Adrenal gland (tissue), 12 donors: ENCODE measurements around the gene IFT81. TPM values are rescaled to one million over a fixed set of nuclear protein-coding genes. Genes with fewer than 3 reads are reported as not detected.

Source experiments
- DNase-seq, 7 donors: peaks; one replicate each; pipeline ENCODE4 v3.0.0-alpha.2; 2019 to 2020
- H3K27ac ChIP-seq, 5 donors: fragments of 200-600 bp; sonication (generic) in 4 of 5; 1 replicate in 3 of 5; 2 replicates in 2 of 5; pipeline versions ENCODE4 v1.5.1 to v1.8.0; 2016 to 2020; ENCODE audit warnings: mild to moderate bottlenecking in 1 of 5
- H3K27me3 ChIP-seq: fragments of 200-600 bp; 2 replicates; pipeline ENCODE4 v1.8.0; 2021
- H3K36me3 ChIP-seq, 2 donors: fragments of 200-600 bp; replicated peaks in 1 of 2; 1 replicate in 1 of 2; 2 replicates in 1 of 2; pipeline versions ENCODE4 v1.5.1 to v1.8.0; 2018 to 2022
- H3K4me1 ChIP-seq, 2 donors: fragments of 200-600 bp; replicated peaks in 1 of 2; 1 replicate in 1 of 2; 2 replicates in 1 of 2; pipeline versions ENCODE4 v1.5.1 to v1.8.0; 2018 to 2021
- H3K4me3 ChIP-seq, 4 donors: fragments of 200-600 bp; sonication (generic) in 3 of 4; one replicate each; pipeline ENCODE4 v1.5.1; 2016 to 2018
- H3K9me3 ChIP-seq, 3 donors: fragments of 200-600 bp; sonication (generic) in 1 of 3; replicated peaks in 1 of 3; 1 replicate in 2 of 3; 2 replicates in 1 of 3; pipeline versions ENCODE4 v1.5.1 to v1.8.0; 2016 to 2021
- CTCF ChIP-seq, 6 experiments: fragments of 450-650 bp in 4 of 6; fragments of 200-600 bp in 2 of 6; sonication (generic) in 1 of 6; IDR thresholded peaks; 1 replicate in 5 of 6; 2 replicates in 1 of 6; pipeline versions ENCODE4 v1.5.1 to v1.8.0; 2016 to 2021; ENCODE audit warnings: antibody characterized with exemption in 6 of 6, mild to moderate bottlenecking in 2 of 6, moderate library complexity in 1 of 6
- POLR2A ChIP-seq, 2 donors: fragments of 450-650 bp; IDR thresholded peaks; one replicate each; pipeline ENCODE4 v1.6.1; 2017; ENCODE audit warnings: antibody characterized with exemption in 2 of 2, mild to moderate bottlenecking in 2 of 2, moderate library complexity in 1 of 2
- WGBS, 4 donors: extraction: QIAGEN DNeasy Blood & Tissue Kit in 2 of 4; methylation state at CpG; one replicate each; pipeline versions ENCODE4 v1.1.5 to v1.1.7; 2013 to 2017; 5-methylcytosine and 5-hydroxymethylcytosine counted together
- intact Hi-C, 2 donors: fragments of 100-400 bp; cut with DNase I; formaldehyde crosslinking; loops; one replicate each; pipeline versions ENCODE4 v1.14.1 to v1.15.0; 2022 to 2023
- polyA plus RNA-seq, 3 donors: library from polyadenylated mRNA; stranded (reverse); fragments of 200-250 nt in 2 of 3; fragments of 350-450 nt in 1 of 3; fragmentation: Illumina TruSeq in 1 of 3; extraction: RNeasy Lipid Tissue Mini Kit (QIAGEN cat#74804) in 1 of 3; gene quantifications; one replicate each; pipeline ENCODE4 v1.2.3, GENCODE V29; 2013 to 2014
- total RNA-seq, 9 donors: library from RNA; depleted of rRNA in 4 of 9; stranded (reverse); fragments of >200 nt in 4 of 9; fragments of 120-200 nt in 1 of 9; fragmentation: NEBNext Ultra II Directional in 1 of 9; extraction: Animal tissue kit (Norgen Biotek cat#: 25700) in 1 of 9; gene quantifications; one replicate each; pipeline versions ENCODE4 v1.1.0 to v1.2.4, GENCODE V29; 2013 to 2023
- donor health status: healthy with polysubstance abuse.
- donor health status: Bipolar disorder and iron deficiency.
- donor health status: DM: yes; HTN: yes; CAD: no.
- donor health status: DM: no; HTN: no; CAD: no.
- donor health status: DM: no; HTN: no; CAD: no.
- donor health status: DM: yes; HTN: yes; CAD: no.

IFT81 gene
- total and polyA plus RNA-seq, 12 donors = 4.0 to 19.2 (median 10.5) TPM

GRCh38 chr12:110109037-110109836 lies 14.9 kb upstream of the IFT81 start:
- Histone ChIP-seq H3K4me1 (peaks cover 30 to 42% of the 10 kb centered on the region in 2 donors), H3K9me3 (no peaks in the 10 kb centered on the region), H3K27me3 (no peaks in the 10 kb centered on the region), H3K36me3 (no peaks in the 10 kb centered on the region), H3K27ac (peak overlapping the region; percentile 86 to 97 (median 90)), H3K4me3 (peak overlapping the region in 1 of 4 donors; percentile 28)
- peak; percentile 84 to 97 (median 95) for DNase-seq
- TF ChIP-seq CTCF (IDR thresholded peaks at IDR 0.05) = peak in 4 of 6 experiments; percentile 22 to 57 (median 44)
- TF ChIP-seq POLR2A (IDR thresholded peaks at IDR 0.05) = peak; percentile 41 to 54
- intact Hi-C loops = loop anchor here in 1 of 2 donors (10.0 kb wide), 1 partner anchor 116 kb away; no protein-coding TSS in a partner anchor
- WGBS, 4 donors = 20 to 26% (median 21%) methylated on average over 13 of the region's 13 CpGs

GRCh38 chr12:110109837-110110535 lies 14.2 kb upstream of the IFT81 start:
- Histone ChIP-seq H3K9me3 (no peaks in the 10 kb centered on the region), H3K4me1 (peaks cover 30 to 41% of the 10 kb centered on the region in 2 donors), H3K27me3 (no peaks in the 10 kb centered on the region), H3K4me3 (peak overlapping the region in 1 of 4 donors; percentile 28), H3K36me3 (no peaks in the 10 kb centered on the region), H3K27ac (peak overlapping the region; percentile 86 to 97 (median 90))
- intact Hi-C loops = loop anchor here in 1 of 2 donors (10.0 kb wide), 1 partner anchor 115 kb away; no protein-coding TSS in a partner anchor
- TF ChIP-seq POLR2A (IDR thresholded peaks at IDR 0.05) (no peak), CTCF (IDR thresholded peaks at IDR 0.05) (no peak)
- peak in 1 of 7 donors; percentile 56 for DNase-seq
- WGBS, 4 donors = 56 to 69% (median 62%) methylated on average over 2 of the region's 2 CpGs

- Histone ChIP-seq H3K9me3 (no peaks in the 10 kb centered on the region), H3K27me3 (no peaks in the 10 kb centered on the region), H3K4me1 (peaks cover 30 to 38% of the 10 kb centered on the region in 2 donors), H3K4me3 (no peak overlapping the region), H3K36me3 (no peaks in the 10 kb centered on the region), H3K27ac (peak overlapping the region in 1 of 5 donors; percentile 95)
- DNase-seq = no peak
- TF ChIP-seq POLR2A (IDR thresholded peaks at IDR 0.05) (no peak), CTCF (IDR thresholded peaks at IDR 0.05) (no peak)
- WGBS, 4 donors = 68 to 91% (median 74%) methylated on average over 3 to 4 of the region's 4 CpGs
- intact Hi-C loops = no loop called here
Observed at GRCh38 chr12:110111476-110112334, 12.5 kb upstream of the IFT81 start.
